ENCODE data around the gene NOX4. TPM values are rescaled to one million over a fixed set of nuclear protein-coding genes. Genes with fewer than 3 reads are reported as not detected.
A peak's percentile ranks its signal among the peaks of the same experiment; 100 is the strongest.

The NOX4 gene
- total RNA-seq, 1 experiment from 2014 or later = 1.5 TPM

DNA sequence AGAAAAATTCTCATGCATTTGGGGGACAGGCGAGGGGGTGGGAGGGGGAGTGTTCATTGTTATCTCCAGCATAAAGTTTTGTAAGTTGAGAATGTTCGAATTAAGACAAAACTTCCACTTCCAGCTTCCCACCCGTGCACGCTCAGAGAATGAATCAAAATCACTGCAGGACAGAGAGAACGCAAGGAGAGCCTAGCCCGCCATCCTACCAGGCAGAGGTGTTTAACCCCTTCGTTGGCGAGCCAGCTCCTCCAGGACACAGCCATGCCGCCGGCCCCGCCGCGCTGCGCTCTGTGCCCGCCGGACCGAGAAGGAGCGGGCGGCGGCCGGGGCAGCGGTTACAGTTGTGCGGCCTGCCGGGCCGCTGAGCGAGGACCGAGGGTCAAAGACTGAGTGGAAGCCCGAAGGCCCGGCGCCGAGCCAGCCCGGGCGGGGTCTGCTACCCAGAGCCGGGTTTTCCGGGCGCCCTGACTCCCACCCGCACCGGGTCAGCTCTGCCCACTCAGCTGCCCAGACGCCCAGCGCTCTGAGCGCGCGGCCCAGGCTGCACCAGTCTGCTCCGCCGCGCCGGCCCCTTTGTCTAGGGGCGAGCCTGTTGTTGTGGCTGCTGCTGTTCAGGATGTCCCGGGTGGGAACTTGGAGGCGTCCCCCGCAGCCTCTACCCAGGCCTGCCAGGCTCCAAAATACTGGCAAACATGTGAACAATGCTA, at the start of gene NOX4 (continued):
- TF ChIP-seq, protein P1, sequence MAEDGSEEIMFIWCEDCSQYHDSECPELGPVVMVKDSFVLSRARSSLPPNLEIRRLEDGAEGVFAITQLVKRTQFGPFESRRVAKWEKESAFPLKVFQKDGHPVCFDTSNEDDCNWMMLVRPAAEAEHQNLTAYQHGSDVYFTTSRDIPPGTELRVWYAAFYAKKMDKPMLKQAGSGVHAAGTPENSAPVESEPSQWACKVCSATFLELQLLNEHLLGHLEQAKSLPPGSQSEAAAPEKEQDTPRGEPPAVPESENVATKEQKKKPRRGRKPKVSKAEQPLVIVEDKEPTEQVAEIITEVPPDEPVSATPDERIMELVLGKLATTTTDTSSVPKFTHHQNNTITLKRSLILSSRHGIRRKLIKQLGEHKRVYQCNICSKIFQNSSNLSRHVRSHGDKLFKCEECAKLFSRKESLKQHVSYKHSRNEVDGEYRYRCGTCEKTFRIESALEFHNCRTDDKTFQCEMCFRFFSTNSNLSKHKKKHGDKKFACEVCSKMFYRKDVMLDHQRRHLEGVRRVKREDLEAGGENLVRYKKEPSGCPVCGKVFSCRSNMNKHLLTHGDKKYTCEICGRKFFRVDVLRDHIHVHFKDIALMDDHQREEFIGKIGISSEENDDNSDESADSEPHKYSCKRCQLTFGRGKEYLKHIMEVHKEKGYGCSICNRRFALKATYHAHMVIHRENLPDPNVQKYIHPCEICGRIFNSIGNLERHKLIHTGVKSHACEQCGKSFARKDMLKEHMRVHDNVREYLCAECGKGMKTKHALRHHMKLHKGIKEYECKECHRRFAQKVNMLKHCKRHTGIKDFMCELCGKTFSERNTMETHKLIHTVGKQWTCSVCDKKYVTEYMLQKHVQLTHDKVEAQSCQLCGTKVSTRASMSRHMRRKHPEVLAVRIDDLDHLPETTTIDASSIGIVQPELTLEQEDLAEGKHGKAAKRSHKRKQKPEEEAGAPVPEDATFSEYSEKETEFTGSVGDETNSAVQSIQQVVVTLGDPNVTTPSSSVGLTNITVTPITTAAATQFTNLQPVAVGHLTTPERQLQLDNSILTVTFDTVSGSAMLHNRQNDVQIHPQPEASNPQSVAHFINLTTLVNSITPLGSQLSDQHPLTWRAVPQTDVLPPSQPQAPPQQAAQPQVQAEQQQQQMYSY (CRISPR knock-in tag; IDR thresholded peaks at IDR 0.05) = peak; percentile 95
- TF ChIP-seq, protein P2, sequence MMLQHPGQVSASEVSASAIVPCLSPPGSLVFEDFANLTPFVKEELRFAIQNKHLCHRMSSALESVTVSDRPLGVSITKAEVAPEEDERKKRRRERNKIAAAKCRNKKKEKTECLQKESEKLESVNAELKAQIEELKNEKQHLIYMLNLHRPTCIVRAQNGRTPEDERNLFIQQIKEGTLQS (CRISPR knock-in tag; conservative IDR thresholded peaks at IDR 0.05) = no peak
- TF ChIP-seq, protein P3, sequence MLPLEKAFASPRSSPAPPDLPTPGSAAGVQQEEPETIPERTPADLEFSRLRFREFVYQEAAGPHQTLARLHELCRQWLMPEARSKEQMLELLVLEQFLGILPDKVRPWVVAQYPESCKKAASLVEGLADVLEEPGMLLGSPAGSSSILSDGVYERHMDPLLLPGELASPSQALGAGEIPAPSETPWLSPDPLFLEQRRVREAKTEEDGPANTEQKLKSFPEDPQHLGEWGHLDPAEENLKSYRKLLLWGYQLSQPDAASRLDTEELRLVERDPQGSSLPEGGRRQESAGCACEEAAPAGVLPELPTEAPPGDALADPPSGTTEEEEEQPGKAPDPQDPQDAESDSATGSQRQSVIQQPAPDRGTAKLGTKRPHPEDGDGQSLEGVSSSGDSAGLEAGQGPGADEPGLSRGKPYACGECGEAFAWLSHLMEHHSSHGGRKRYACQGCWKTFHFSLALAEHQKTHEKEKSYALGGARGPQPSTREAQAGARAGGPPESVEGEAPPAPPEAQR (CRISPR knock-in tag; IDR thresholded peaks at IDR 0.05) = no peak
- TF ChIP-seq ESRRA (CRISPR knock-in tag; IDR thresholded peaks at IDR 0.05; ENCODE audit: borderline replicate concordance) (no peak), ELF4 (CRISPR knock-in tag; IDR thresholded peaks at IDR 0.05; ENCODE audit: low read depth) (no peak), SP1 (CRISPR knock-in tag; conservative IDR thresholded peaks at IDR 0.05) (0 out of 2 replicates have a peak, but pooled peaks have one; percentile 15), NR3C1 (CRISPR knock-in tag; conservative IDR thresholded peaks at IDR 0.05; ENCODE audit: low read depth) (no peak), SOX15 (CRISPR knock-in tag; IDR thresholded peaks at IDR 0.05) (no peak), ZNF423 (CRISPR knock-in tag; IDR thresholded peaks at IDR 0.05) (no peak), TCF7 (CRISPR knock-in tag; IDR thresholded peaks at IDR 0.05; ENCODE audit: low read depth) (no peak), MYBL2 (CRISPR knock-in tag; IDR thresholded peaks at IDR 0.05) (no peak), GRHL2 (CRISPR knock-in tag; IDR thresholded peaks at IDR 0.05; ENCODE audit: insufficient replicate concordance, severe bottlenecking) (no peak), TP53 (CRISPR knock-in tag; IDR thresholded peaks at IDR 0.05) (0 out of 2 replicates have a peak, but pooled peaks have one; percentile 36), ZBTB21 (CRISPR knock-in tag; IDR thresholded peaks at IDR 0.05; ENCODE audit: borderline replicate concordance) (0 out of 2 replicates have a peak, but pooled peaks have one; percentile 20), ZNF138 (CRISPR knock-in tag; conservative IDR thresholded peaks at IDR 0.05) (no peak)
- TF ChIP-seq, protein P4, sequence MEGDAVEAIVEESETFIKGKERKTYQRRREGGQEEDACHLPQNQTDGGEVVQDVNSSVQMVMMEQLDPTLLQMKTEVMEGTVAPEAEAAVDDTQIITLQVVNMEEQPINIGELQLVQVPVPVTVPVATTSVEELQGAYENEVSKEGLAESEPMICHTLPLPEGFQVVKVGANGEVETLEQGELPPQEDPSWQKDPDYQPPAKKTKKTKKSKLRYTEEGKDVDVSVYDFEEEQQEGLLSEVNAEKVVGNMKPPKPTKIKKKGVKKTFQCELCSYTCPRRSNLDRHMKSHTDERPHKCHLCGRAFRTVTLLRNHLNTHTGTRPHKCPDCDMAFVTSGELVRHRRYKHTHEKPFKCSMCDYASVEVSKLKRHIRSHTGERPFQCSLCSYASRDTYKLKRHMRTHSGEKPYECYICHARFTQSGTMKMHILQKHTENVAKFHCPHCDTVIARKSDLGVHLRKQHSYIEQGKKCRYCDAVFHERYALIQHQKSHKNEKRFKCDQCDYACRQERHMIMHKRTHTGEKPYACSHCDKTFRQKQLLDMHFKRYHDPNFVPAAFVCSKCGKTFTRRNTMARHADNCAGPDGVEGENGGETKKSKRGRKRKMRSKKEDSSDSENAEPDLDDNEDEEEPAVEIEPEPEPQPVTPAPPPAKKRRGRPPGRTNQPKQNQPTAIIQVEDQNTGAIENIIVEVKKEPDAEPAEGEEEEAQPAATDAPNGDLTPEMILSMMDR (IDR thresholded peaks at IDR 0.05) = no peak
- TF ChIP-seq, protein P5, sequence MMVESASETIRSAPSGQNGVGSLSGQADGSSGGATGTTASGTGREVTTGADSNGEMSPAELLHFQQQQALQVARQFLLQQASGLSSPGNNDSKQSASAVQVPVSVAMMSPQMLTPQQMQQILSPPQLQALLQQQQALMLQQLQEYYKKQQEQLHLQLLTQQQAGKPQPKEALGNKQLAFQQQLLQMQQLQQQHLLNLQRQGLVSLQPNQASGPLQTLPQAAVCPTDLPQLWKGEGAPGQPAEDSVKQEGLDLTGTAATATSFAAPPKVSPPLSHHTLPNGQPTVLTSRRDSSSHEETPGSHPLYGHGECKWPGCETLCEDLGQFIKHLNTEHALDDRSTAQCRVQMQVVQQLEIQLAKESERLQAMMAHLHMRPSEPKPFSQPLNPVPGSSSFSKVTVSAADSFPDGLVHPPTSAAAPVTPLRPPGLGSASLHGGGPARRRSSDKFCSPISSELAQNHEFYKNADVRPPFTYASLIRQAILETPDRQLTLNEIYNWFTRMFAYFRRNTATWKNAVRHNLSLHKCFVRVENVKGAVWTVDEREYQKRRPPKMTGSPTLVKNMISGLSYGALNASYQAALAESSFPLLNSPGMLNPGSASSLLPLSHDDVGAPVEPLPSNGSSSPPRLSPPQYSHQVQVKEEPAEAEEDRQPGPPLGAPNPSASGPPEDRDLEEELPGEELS (CRISPR knock-in tag; IDR thresholded peaks at IDR 0.05) = no peak
- TF ChIP-seq, protein P6, sequence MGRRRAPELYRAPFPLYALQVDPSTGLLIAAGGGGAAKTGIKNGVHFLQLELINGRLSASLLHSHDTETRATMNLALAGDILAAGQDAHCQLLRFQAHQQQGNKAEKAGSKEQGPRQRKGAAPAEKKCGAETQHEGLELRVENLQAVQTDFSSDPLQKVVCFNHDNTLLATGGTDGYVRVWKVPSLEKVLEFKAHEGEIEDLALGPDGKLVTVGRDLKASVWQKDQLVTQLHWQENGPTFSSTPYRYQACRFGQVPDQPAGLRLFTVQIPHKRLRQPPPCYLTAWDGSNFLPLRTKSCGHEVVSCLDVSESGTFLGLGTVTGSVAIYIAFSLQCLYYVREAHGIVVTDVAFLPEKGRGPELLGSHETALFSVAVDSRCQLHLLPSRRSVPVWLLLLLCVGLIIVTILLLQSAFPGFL (CRISPR knock-in tag; IDR thresholded peaks at IDR 0.05; ENCODE audit: borderline replicate concordance) = no peak
- TF ChIP-seq, protein P7, sequence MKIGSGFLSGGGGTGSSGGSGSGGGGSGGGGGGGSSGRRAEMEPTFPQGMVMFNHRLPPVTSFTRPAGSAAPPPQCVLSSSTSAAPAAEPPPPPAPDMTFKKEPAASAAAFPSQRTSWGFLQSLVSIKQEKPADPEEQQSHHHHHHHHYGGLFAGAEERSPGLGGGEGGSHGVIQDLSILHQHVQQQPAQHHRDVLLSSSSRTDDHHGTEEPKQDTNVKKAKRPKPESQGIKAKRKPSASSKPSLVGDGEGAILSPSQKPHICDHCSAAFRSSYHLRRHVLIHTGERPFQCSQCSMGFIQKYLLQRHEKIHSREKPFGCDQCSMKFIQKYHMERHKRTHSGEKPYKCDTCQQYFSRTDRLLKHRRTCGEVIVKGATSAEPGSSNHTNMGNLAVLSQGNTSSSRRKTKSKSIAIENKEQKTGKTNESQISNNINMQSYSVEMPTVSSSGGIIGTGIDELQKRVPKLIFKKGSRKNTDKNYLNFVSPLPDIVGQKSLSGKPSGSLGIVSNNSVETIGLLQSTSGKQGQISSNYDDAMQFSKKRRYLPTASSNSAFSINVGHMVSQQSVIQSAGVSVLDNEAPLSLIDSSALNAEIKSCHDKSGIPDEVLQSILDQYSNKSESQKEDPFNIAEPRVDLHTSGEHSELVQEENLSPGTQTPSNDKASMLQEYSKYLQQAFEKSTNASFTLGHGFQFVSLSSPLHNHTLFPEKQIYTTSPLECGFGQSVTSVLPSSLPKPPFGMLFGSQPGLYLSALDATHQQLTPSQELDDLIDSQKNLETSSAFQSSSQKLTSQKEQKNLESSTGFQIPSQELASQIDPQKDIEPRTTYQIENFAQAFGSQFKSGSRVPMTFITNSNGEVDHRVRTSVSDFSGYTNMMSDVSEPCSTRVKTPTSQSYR (CRISPR knock-in tag; IDR thresholded peaks at IDR 0.05) = no peak
- TF ChIP-seq, protein P8, sequence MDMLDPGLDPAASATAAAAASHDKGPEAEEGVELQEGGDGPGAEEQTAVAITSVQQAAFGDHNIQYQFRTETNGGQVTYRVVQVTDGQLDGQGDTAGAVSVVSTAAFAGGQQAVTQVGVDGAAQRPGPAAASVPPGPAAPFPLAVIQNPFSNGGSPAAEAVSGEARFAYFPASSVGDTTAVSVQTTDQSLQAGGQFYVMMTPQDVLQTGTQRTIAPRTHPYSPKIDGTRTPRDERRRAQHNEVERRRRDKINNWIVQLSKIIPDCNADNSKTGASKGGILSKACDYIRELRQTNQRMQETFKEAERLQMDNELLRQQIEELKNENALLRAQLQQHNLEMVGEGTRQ (CRISPR knock-in tag; IDR thresholded peaks at IDR 0.05) = no peak
- TF ChIP-seq, protein P9, sequence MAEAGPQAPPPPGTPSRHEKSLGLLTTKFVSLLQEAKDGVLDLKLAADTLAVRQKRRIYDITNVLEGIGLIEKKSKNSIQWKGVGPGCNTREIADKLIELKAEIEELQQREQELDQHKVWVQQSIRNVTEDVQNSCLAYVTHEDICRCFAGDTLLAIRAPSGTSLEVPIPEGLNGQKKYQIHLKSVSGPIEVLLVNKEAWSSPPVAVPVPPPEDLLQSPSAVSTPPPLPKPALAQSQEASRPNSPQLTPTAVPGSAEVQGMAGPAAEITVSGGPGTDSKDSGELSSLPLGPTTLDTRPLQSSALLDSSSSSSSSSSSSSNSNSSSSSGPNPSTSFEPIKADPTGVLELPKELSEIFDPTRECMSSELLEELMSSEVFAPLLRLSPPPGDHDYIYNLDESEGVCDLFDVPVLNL (CRISPR knock-in tag; IDR thresholded peaks at IDR 0.05; ENCODE audit: borderline replicate concordance, low read depth) = no peak
